HCT116 (cell line): ENCODE data around the gene FAM13C.

Experiments
- CTCF ChIP-seq, 3 experiments: fragments of 200-600 bp in 1 of 3; sonication (generic) in 1 of 3; IDR thresholded peaks in 2 of 3; conservative IDR thresholded peaks in 1 of 3; 2 replicates each; pipeline ENCODE4 v1.5.1; 2012 to 2017; ENCODE audit warnings: low read depth in 2 of 3, low read length in 2 of 3, antibody characterized with exemption in 1 of 3, borderline replicate concordance in 1 of 3, control low read depth in 1 of 3, mild to moderate bottlenecking in 1 of 3, mixed read lengths in 1 of 3, mixed run types in 1 of 3, moderate library complexity in 1 of 3; ENCODE audit not compliant: insufficient read depth in 1 of 3
- EGR1 ChIP-seq: IDR thresholded peaks from 2 replicates; pipeline ENCODE4 v1.6.1; 2012; ENCODE audit warnings: low read depth
- ELF1 ChIP-seq: IDR thresholded peaks from 2 replicates; pipeline ENCODE4 v1.6.1; 2012; ENCODE audit warnings: low read depth, borderline replicate concordance
- RAD21 ChIP-seq: IDR thresholded peaks from 2 replicates; pipeline ENCODE4 v1.6.1; 2012; ENCODE audit warnings: low read depth, mild to moderate bottlenecking
- SP1 ChIP-seq: IDR thresholded peaks from 2 replicates; pipeline ENCODE4 v1.6.1; 2012; ENCODE audit warnings: low read depth
- SRF ChIP-seq: IDR thresholded peaks from 2 replicates; pipeline ENCODE4 v1.6.1; 2012; ENCODE audit warnings: low read depth
- ZNF274 ChIP-seq: fragments of 200-500 bp; sonication (Bioruptor generic); IDR thresholded peaks from 2 replicates; pipeline ENCODE4 v1.6.1; 2014; ENCODE audit warnings: mild to moderate bottlenecking, low read depth, low read length, inconsistent platforms
- TF ChIP-seq, protein P1 (sequence below): IDR thresholded peaks from 2 replicates; pipeline ENCODE4 v1.6.1; 2012; ENCODE audit warnings: low read depth

- TF ChIP-seq EGR1, result no peak
- no peak for TF ChIP-seq CTCF (IDR thresholded peaks at IDR 0.05 in 2 of 3, conservative IDR thresholded peaks at IDR 0.05 in 1 of 3; ENCODE audit: borderline replicate concordance in 1 of 3, insufficient read depth in 1 of 3, low read depth in 2 of 3, low read length in 2 of 3)
- TF ChIP-seq ZNF274, result no peak
- TF ChIP-seq SP1, result no peak
- no peak for TF ChIP-seq ELF1
- TF ChIP-seq SRF, result no peak
- no peak for TF ChIP-seq RAD21
- TF ChIP-seq, protein P1, sequence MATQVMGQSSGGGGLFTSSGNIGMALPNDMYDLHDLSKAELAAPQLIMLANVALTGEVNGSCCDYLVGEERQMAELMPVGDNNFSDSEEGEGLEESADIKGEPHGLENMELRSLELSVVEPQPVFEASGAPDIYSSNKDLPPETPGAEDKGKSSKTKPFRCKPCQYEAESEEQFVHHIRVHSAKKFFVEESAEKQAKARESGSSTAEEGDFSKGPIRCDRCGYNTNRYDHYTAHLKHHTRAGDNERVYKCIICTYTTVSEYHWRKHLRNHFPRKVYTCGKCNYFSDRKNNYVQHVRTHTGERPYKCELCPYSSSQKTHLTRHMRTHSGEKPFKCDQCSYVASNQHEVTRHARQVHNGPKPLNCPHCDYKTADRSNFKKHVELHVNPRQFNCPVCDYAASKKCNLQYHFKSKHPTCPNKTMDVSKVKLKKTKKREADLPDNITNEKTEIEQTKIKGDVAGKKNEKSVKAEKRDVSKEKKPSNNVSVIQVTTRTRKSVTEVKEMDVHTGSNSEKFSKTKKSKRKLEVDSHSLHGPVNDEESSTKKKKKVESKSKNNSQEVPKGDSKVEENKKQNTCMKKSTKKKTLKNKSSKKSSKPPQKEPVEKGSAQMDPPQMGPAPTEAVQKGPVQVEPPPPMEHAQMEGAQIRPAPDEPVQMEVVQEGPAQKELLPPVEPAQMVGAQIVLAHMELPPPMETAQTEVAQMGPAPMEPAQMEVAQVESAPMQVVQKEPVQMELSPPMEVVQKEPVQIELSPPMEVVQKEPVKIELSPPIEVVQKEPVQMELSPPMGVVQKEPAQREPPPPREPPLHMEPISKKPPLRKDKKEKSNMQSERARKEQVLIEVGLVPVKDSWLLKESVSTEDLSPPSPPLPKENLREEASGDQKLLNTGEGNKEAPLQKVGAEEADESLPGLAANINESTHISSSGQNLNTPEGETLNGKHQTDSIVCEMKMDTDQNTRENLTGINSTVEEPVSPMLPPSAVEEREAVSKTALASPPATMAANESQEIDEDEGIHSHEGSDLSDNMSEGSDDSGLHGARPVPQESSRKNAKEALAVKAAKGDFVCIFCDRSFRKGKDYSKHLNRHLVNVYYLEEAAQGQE, result no peak
Measured at GRCh38 chr10:59375990-59376389, 13.6 kb upstream of the FAM13C start.
